H1 (cell line): Measurements from ENCODE around the gene MIDN. TPM values are rescaled to one million over a fixed set of nuclear protein-coding genes. Genes with fewer than 3 reads are reported as not detected.

Experiments
- ASH2L ChIP-seq: fragments of 200-600, 300-600 bp; sonication (generic); IDR thresholded peaks from one replicate; pipeline ENCODE4 v1.7.1; 2017; ENCODE audit warnings: low read length
- ATF2 ChIP-seq: IDR thresholded peaks from 2 replicates; pipeline ENCODE4 v1.6.1; 2012; ENCODE audit warnings: low read length, inconsistent platforms
- ATF3 ChIP-seq: IDR thresholded peaks from 2 replicates; pipeline ENCODE4 v1.6.1; 2011; ENCODE audit warnings: low read depth, mild to moderate bottlenecking, low read length; ENCODE audit not compliant: insufficient read depth
- CHD2 ChIP-seq: IDR thresholded peaks from 2 replicates; pipeline ENCODE4 v1.6.1; 2012; ENCODE audit warnings: low read length, improper control_type of control experiment
- EGR1 ChIP-seq: IDR thresholded peaks from 2 replicates; pipeline ENCODE4 v1.6.1; 2011; ENCODE audit warnings: low read depth, low read length, borderline replicate concordance
- GABPA ChIP-seq: IDR thresholded peaks from 2 replicates; pipeline ENCODE4 v1.6.1; 2011; ENCODE audit warnings: mild to moderate bottlenecking, low read length, moderate library complexity, borderline replicate concordance; ENCODE audit not compliant: insufficient read depth
- JUND ChIP-seq: IDR thresholded peaks from 2 replicates; pipeline ENCODE4 v1.6.1; 2011; ENCODE audit warnings: mild to moderate bottlenecking, improper control_type of control experiment, low read length
- NANOG ChIP-seq: IDR thresholded peaks from 2 replicates; pipeline ENCODE4 v1.6.1; 2011; ENCODE audit warnings: low read length, low read depth, mild to moderate bottlenecking, inconsistent platforms; ENCODE audit not compliant: insufficient read depth, poor library complexity, severe bottlenecking
- POLR2A ChIP-seq, 2 experiments: IDR thresholded peaks; 1 replicate in 1 of 2; 2 replicates in 1 of 2; pipeline ENCODE4 v1.6.1; 2011; ENCODE audit warnings: low read depth in 2 of 2, low read length in 2 of 2, mild to moderate bottlenecking in 2 of 2; ENCODE audit errors: control extremely low read depth in 1 of 2
- POU5F1 ChIP-seq: IDR thresholded peaks from 2 replicates; pipeline ENCODE4 v1.6.1; 2011; ENCODE audit warnings: low read depth, mild to moderate bottlenecking, low read length, moderate library complexity
- RFX5 ChIP-seq: IDR thresholded peaks from 2 replicates; pipeline ENCODE4 v1.6.1; 2011; ENCODE audit warnings: low read depth, low read length, improper control_type of control experiment, borderline replicate concordance
- RXRA ChIP-seq: IDR thresholded peaks from 2 replicates; pipeline ENCODE4 v1.6.1; 2011; ENCODE audit warnings: low read depth, mild to moderate bottlenecking, low read length, moderate library complexity; ENCODE audit not compliant: insufficient read depth
- SAP30 ChIP-seq: fragments of 300-600 bp; sonication (generic); IDR thresholded peaks from 2 replicates; pipeline ENCODE4 v1.7.1; 2012; ENCODE audit warnings: low read length, moderate library complexity, mild to moderate bottlenecking, inconsistent platforms; ENCODE audit not compliant: insufficient read depth, insufficient replicate concordance
- SIN3A ChIP-seq, 2 experiments: IDR thresholded peaks in 1 of 2; conservative IDR thresholded peaks in 1 of 2; 2 replicates each; pipeline ENCODE4 v1.6.1; 2011 to 2012; ENCODE audit warnings: low read length in 2 of 2, improper control_type of control experiment in 1 of 2, low read depth in 1 of 2, mild to moderate bottlenecking in 1 of 2
- SIRT6 ChIP-seq: IDR thresholded peaks from one replicate; pipeline ENCODE4 v1.7.1; 2012; ENCODE audit warnings: low read length, inconsistent platforms
- SRF ChIP-seq: IDR thresholded peaks from 2 replicates; pipeline ENCODE4 v1.6.1; 2011; ENCODE audit warnings: mild to moderate bottlenecking, low read depth, low read length, moderate library complexity
- TBP ChIP-seq: IDR thresholded peaks from 2 replicates; pipeline ENCODE4 v1.6.1; 2011; ENCODE audit warnings: low read depth, low read length, improper control_type of control experiment
- TCF12 ChIP-seq: IDR thresholded peaks from 2 replicates; pipeline ENCODE4 v1.6.1; 2011; ENCODE audit warnings: low read depth, mild to moderate bottlenecking, low read length
- USF2 ChIP-seq: IDR thresholded peaks from 2 replicates; pipeline ENCODE4 v1.6.1; 2011; ENCODE audit warnings: low read length, improper control_type of control experiment
- ZNF274 ChIP-seq: IDR thresholded peaks from 2 replicates; pipeline ENCODE4 v1.7.0; 2012; ENCODE audit warnings: low read length, borderline replicate concordance; ENCODE audit errors: extremely low read depth
- polyA plus RNA-seq, 7 experiments: library from polyadenylated mRNA; depleted of rRNA in 3 of 7; stranded (reverse) in 5 of 7; unstranded in 2 of 7; fragments of >200 nt in 5 of 7; fragments of 200-250 nt in 2 of 7; gene quantifications; 1 replicate in 5 of 7; 2 replicates in 1 of 7; 4 replicates in 1 of 7; pipeline versions ENCODE4 v1.2.1 to v1.2.3, GENCODE V29; 2011 to 2013; ENCODE audit warnings: missing spikeins in 2 of 7, mixed read lengths in 2 of 7
- total RNA-seq: library from RNA; stranded (reverse); fragmentation: NEBNext Ultra II Directional; extraction: Animal tissue kit (Norgen Biotek cat#: 25700); gene quantifications from 2 replicates; pipeline ENCODE4 v1.2.1, GENCODE V29; 2021

MIDN gene
- total and polyA plus RNA-seq, 2 of the 8 experiments (the other 6 are each of a cell fraction or from before 2014, with no cell fraction given) = 39.8 to 159 TPM

GRCh38 chr19:1239796-1240737, 8.3 kb upstream of the MIDN start (continued):
- TF ChIP-seq SIN3A (conservative IDR thresholded peaks at IDR 0.05 in 1 of 2, IDR thresholded peaks at IDR 0.05 in 1 of 2; ENCODE audit: low read depth in 1 of 2, low read length in 2 of 2) (peak in 1 of 2 experiments; percentile 70; a peak in 2 of 4 replicates), CHD2 (no peak), POLR2A (IDR thresholded peaks at IDR 0.05; ENCODE audit: control extremely low read depth in 1 of 2, low read depth in 2 of 2, low read length in 2 of 2) (0 out of 3 replicates have a peak, but pooled peaks of 1 of the 2 experiments have one; percentile 26), GABPA (peak; percentile 75; the same call in 1 of the 2 replicates), ZNF274 (no peak), SAP30 (no peak), SIRT6 (no peak), RFX5 (no peak), USF2 (peak; percentile 24), TCF12 (0 out of 2 replicates have a peak, but pooled peaks have one; percentile 37), RXRA (no peak), ASH2L (peak; percentile 73), NANOG (no peak), SRF (peak; percentile 67), POU5F1 (no peak), TBP (no peak), ATF3 (peak; percentile 75; the same call in 1 of the 2 replicates), EGR1 (peak; percentile 96), JUND (peak; percentile 95), ATF2 (no peak)
